ENCODE measurements around the gene NUP214.
"Not testable (repeated sequence)": the region's sequence is repeated elsewhere in the genome, so short reads cannot be mapped to it uniquely, and the experiment has no call there.

Gene NUP214

GRCh38 chr9:131112374-131113154 lies 12.8 kb upstream of the NUP214 start:
- no peak for DNase-seq (ENCODE audit: extremely low read depth, low read depth)
- TF ChIP-seq CTCF (IDR thresholded peaks at IDR 0.05; ENCODE audit: low read depth, low read length) = no peak

- TF ChIP-seq CTCF (IDR thresholded peaks at IDR 0.05; ENCODE audit: low read depth, low read length) = no peak
- no peak for DNase-seq (ENCODE audit: extremely low read depth, low read depth)
Observed at GRCh38 chr9:131113655-131114054, 11.7 kb upstream of the NUP214 start.

GRCh38 chr9:131114084-131114535 lies 11.3 kb upstream of the NUP214 start:
- no peak for DNase-seq (ENCODE audit: extremely low read depth, low read depth)
- no peak for TF ChIP-seq CTCF (IDR thresholded peaks at IDR 0.05; ENCODE audit: low read depth, low read length)

GRCh38 chr9:131115360-131115742 lies 10.0 kb upstream of the NUP214 start:
- not testable (repeated sequence) for DNase-seq (ENCODE audit: extremely low read depth, low read depth)

GRCh38 chr9:131116281-131117120 lies 8.9 kb upstream of the NUP214 start:
- no peak for DNase-seq (ENCODE audit: extremely low read depth, low read depth)
- TF ChIP-seq CTCF (IDR thresholded peaks at IDR 0.05; ENCODE audit: low read depth, low read length) = no peak

GRCh38 chr9:131117121-131117761 lies 8.1 kb upstream of the NUP214 start:
- DNase-seq (ENCODE audit: extremely low read depth, low read depth) = no peak
- no peak for TF ChIP-seq CTCF (IDR thresholded peaks at IDR 0.05; ENCODE audit: low read depth, low read length)

GRCh38 chr9:131117762-131118145 lies 7.6 kb upstream of the NUP214 start:
- no peak for TF ChIP-seq CTCF (IDR thresholded peaks at IDR 0.05; ENCODE audit: low read depth, low read length)
- DNase-seq (ENCODE audit: extremely low read depth, low read depth) = no peak
